Tibial artery (tissue), 4 donors: ENCODE measurements around the gene GALNT13.

Experiments
- DNase-seq, 2 donors: peaks; one replicate each; pipeline ENCODE4 v3.0.0-alpha.2; 2019
- H3K27ac ChIP-seq, 2 donors: fragments of 200-600 bp; sonication (generic) in 1 of 2; 1 replicate in 1 of 2; 2 replicates in 1 of 2; pipeline ENCODE4 v1.5.1; 2018 to 2019; ENCODE audit warnings: mild to moderate bottlenecking in 1 of 2
- H3K27me3 ChIP-seq, 2 donors: fragments of 200-600 bp; sonication (generic) in 1 of 2; one replicate each; pipeline versions ENCODE4 v1.5.1 to v1.6.0; 2016 to 2019
- H3K36me3 ChIP-seq, 3 donors: fragments of 200-600 bp; sonication (generic) in 2 of 3; one replicate each; pipeline ENCODE4 v1.5.1; 2016 to 2019; ENCODE audit warnings: mild to moderate bottlenecking in 2 of 3
- H3K4me1 ChIP-seq, 4 donors: fragments of 200-600 bp; sonication (generic) in 2 of 4; 1 replicate in 3 of 4; 2 replicates in 1 of 4; pipeline ENCODE4 v1.5.1; 2016 to 2019
- H3K4me3 ChIP-seq, 2 donors: fragments of 200-600 bp; sonication (generic) in 1 of 2; 1 replicate in 1 of 2; 2 replicates in 1 of 2; pipeline ENCODE4 v1.5.1; 2018 to 2019; ENCODE audit warnings: mild to moderate bottlenecking in 2 of 2
- H3K9me3 ChIP-seq, 3 donors: fragments of 200-600 bp; sonication (generic) in 1 of 3; one replicate each; pipeline ENCODE4 v1.5.1; 2016 to 2019
- intact Hi-C: fragments of 100-400 bp; cut with DNase I; formaldehyde crosslinking; loops from one replicate; pipeline ENCODE4 v1.15.0; 2023; ENCODE audit warnings: low total_unique reads
- TF ChIP-seq, protein P1 (sequence below), 2 experiments: fragments of 200-600 bp in 1 of 2; fragments of 450-650 bp in 1 of 2; IDR thresholded peaks; one replicate each; pipeline ENCODE4 v1.5.1; 2017 to 2019; ENCODE audit warnings: antibody characterized with exemption in 2 of 2, mild to moderate bottlenecking in 1 of 2, moderate library complexity in 1 of 2

The GALNT13 gene

DNA sequence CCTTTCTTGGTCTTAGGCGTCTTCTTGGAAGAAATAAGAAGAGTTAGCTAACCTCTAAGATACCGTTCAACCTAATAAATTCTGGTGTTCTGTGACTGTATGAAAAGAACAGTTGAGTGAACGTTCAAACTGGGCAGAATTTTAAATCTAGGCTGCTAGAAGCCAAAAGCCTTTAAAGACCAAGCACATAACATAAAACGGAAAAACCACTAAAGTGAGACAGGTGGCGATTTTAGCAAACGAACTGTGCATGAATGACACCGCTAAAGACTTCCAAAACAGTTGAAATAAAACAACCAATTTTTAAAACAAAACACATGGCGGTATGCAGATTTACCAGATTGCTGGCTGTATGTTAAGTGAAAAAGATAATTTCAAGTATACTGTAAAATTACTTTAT lies 73.1 kb downstream of the GALNT13 start:
- H3K4me3 ChIP-seq, result no peak overlapping the region
- H3K4me1 ChIP-seq, result peaks cover 0 to 7% (median 0%) of the 10 kb centered on the region in 4 donors
- no peaks in the 10 kb centered on the region for H3K9me3 ChIP-seq
- no peak overlapping the region for H3K27ac ChIP-seq
- DNase-seq, result no peak
- TF ChIP-seq, protein P1, sequence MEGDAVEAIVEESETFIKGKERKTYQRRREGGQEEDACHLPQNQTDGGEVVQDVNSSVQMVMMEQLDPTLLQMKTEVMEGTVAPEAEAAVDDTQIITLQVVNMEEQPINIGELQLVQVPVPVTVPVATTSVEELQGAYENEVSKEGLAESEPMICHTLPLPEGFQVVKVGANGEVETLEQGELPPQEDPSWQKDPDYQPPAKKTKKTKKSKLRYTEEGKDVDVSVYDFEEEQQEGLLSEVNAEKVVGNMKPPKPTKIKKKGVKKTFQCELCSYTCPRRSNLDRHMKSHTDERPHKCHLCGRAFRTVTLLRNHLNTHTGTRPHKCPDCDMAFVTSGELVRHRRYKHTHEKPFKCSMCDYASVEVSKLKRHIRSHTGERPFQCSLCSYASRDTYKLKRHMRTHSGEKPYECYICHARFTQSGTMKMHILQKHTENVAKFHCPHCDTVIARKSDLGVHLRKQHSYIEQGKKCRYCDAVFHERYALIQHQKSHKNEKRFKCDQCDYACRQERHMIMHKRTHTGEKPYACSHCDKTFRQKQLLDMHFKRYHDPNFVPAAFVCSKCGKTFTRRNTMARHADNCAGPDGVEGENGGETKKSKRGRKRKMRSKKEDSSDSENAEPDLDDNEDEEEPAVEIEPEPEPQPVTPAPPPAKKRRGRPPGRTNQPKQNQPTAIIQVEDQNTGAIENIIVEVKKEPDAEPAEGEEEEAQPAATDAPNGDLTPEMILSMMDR (IDR thresholded peaks at IDR 0.05), result no peak
- H3K27me3 ChIP-seq, result no peaks in the 10 kb centered on the region
- intact Hi-C loops, result no loop called here
- H3K36me3 ChIP-seq, result no peaks in the 10 kb centered on the region

DNA sequence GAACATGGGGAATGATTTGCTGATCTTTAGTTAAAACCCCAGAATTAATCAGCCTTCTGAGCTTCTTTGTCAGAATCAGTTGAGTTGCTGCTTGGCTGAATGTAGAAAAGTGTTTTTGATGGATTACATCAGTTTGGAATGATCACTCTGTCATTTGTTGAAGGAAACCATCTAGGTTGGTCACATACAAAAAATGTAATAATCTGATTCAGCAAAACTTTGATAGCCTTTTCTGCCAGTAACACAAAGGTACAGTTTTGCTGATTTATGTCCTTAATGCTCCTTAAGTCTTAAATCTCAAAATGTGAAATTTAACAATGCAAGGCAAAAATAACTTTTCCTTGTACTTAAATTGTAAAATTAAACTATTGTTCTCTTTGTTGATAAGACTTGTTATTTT lies 74.3 kb downstream of the GALNT13 start:
- no peak overlapping the region for H3K4me3 ChIP-seq
- H3K9me3 ChIP-seq, result no peaks in the 10 kb centered on the region
- H3K27ac ChIP-seq, result no peak overlapping the region
- no peaks in the 10 kb centered on the region for H3K36me3 ChIP-seq
- no peaks in the 10 kb centered on the region for H3K27me3 ChIP-seq
- TF ChIP-seq, protein P1 (IDR thresholded peaks at IDR 0.05), result no peak
- H3K4me1 ChIP-seq, result peaks cover 0 to 3% (median 0%) of the 10 kb centered on the region in 4 donors
- DNase-seq, result no peak
- intact Hi-C loops, result no loop called here

DNA sequence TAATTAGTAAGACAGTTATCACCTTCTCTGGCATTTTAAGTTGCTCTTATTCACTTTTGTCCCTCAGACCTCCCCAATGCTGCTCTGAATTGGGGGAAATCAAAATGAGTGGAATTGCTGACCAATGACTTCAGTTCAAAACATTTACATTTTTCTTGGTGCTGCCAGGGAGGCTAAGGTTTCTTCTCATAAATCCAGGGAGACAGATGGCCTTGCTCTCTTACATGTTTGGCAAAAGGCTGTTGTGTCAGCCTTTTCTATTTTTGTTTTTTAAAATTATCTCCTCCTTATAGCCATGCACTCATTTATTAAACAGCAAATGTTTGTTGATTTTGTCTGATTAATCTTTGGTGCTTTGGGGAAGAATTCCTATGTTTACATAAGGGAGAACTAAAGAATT lies 82.0 kb downstream of the GALNT13 start:
- Histone ChIP-seq H3K27me3 (no peaks in the 10 kb centered on the region), H3K4me1 (no peaks in the 10 kb centered on the region), H3K36me3 (no peaks in the 10 kb centered on the region), H3K27ac (no peak overlapping the region), H3K4me3 (no peak overlapping the region), H3K9me3 (no peaks in the 10 kb centered on the region)
- no peak for DNase-seq
- TF ChIP-seq, protein P1 (IDR thresholded peaks at IDR 0.05), result no peak
- intact Hi-C loops, result no loop called here

DNA sequence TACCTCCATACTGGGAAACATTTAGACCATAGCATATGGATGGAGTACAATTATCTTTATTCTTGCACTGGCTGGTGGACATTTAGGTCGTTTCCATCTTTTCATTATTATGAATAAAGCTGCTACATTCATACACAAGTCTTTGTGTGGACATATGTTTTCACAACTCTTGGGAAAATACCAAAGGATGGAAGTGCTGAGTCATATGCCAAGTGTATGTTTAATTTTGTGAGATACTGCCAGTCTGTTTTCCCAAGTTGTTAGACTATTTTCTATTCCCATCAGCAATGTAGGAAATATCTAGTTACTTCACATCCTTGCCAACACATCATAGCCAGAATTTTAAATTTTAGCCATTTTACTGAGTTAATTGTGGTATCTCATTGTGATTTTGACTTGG lies 91.5 kb downstream of the GALNT13 start:
- H3K4me3 ChIP-seq, result no peak overlapping the region
- H3K27me3 ChIP-seq, result no peaks in the 10 kb centered on the region
- DNase-seq, result no peak
- intact Hi-C loops, result no loop called here
- H3K27ac ChIP-seq, result no peak overlapping the region
- no peaks in the 10 kb centered on the region for H3K36me3 ChIP-seq
- H3K9me3 ChIP-seq, result peaks cover 0 to 12% (median 0%) of the 10 kb centered on the region in 3 donors
- no peaks in the 10 kb centered on the region for H3K4me1 ChIP-seq
- TF ChIP-seq, protein P1 (IDR thresholded peaks at IDR 0.05), result no peak

DNA sequence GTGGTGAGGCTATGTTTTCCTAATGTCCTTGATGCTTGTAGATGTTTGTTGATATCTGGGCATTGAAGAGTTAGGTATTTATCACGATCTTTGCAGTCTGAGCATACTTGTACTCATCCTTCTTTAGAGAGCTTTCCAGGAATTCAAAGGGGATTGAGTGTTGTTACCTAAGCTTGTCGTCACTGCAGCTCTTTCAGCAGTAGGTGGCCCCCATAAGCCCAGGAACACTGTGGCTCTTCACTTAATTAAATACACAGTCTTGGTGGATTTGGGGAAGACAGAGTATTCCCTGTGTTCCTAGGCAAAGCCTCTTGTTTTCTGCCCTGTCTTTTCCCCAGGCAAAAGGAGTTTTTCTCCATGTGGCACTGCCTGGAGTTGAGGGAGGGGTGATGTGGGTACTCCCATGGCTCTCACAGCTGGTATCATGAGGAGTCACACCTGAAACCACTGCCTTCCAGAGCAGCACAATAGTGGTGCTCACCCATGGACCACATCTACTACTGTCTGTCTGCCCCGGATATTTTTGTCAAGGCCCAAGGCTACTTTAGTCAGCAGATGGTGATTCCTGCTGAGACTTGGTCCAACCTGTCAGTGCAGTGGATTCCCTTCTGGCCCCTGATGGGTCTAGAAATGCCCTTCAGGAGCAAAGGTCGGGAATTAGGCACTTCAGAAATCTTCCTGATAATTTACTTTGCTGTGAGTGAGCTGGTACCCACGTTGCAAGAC lies 95.7 kb downstream of the GALNT13 start:
- intact Hi-C loops, result no loop called here
- Histone ChIP-seq H3K36me3 (no peaks in the 10 kb centered on the region), H3K4me1 (no peaks in the 10 kb centered on the region), H3K9me3 (no peaks in the 10 kb centered on the region), H3K27ac (no peak overlapping the region), H3K4me3 (no peak overlapping the region), H3K27me3 (no peaks in the 10 kb centered on the region)
- TF ChIP-seq, protein P1 (IDR thresholded peaks at IDR 0.05), result no peak
- no peak for DNase-seq
